ENCODE results near the gene DMRTB1.

Gene DMRTB1

GRCh38 chr1:53462769-53463501 lies 3.7 kb downstream of the DMRTB1 start:
- DNase-seq: no peak

- DNase-seq: no peak
These were observed 5.0 kb downstream of the DMRTB1 start for GRCh38 chr1:53463961-53464899.

- no peak for DNase-seq
These were observed 6.1 kb downstream of the DMRTB1 start for GRCh38 chr1:53465023-53465957.

GRCh38 chr1:53467391-53467790 lies 8.2 kb downstream of the DMRTB1 start:
- no peak for DNase-seq

- DNase-seq: no peak
These were observed 9.2 kb downstream of the DMRTB1 start for GRCh38 chr1:53468374-53468773.

- DNase-seq: no peak
These were observed 10.2 kb downstream of the DMRTB1 start for GRCh38 chr1:53469373-53469772.

- DNase-seq: peak in 30 of 56 donors; percentile 4 to 68 (median 24)
These were observed 11.0 kb downstream of the DMRTB1 start for GRCh38 chr1:53470155-53470554.

- DNase-seq: no peak
These were observed 11.4 kb downstream of the DMRTB1 start for GRCh38 chr1:53470584-53470983.

GRCh38 chr1:53471000-53471399 lies 11.8 kb downstream of the DMRTB1 start:
- no peak for DNase-seq

- DNase-seq: no peak
These were observed 14.3 kb downstream of the DMRTB1 start for GRCh38 chr1:53473463-53473862.

GRCh38 chr1:53475664-53476063 lies 16.5 kb downstream of the DMRTB1 start:
- no peak for DNase-seq

GRCh38 chr1:53476579-53476978 lies 17.4 kb downstream of the DMRTB1 start:
- DNase-seq: no peak

- DNase-seq: peak in 3 of 56 donors; percentile 13 to 27 (median 19)
These were observed 18.7 kb downstream of the DMRTB1 start for GRCh38 chr1:53477651-53478501.

GRCh38 chr1:53478502-53478818 lies 19.3 kb downstream of the DMRTB1 start:
- no peak for DNase-seq

GRCh38 chr1:53480678-53481077 lies 21.5 kb downstream of the DMRTB1 start:
- no peak for DNase-seq

- DNase-seq: no peak
These were observed 22.3 kb downstream of the DMRTB1 start for GRCh38 chr1:53481456-53481855.

GRCh38 chr1:53482441-53483153 lies 23.4 kb downstream of the DMRTB1 start:
- DNase-seq: no peak

GRCh38 chr1:53483170-53483569 lies 24.0 kb downstream of the DMRTB1 start:
- DNase-seq: no peak

- DNase-seq: no peak
These were observed 24.5 kb downstream of the DMRTB1 start for GRCh38 chr1:53483656-53484055.

Data from amygdala (tissue), 56 donors.